GM12872 (cell line): ENCODE data around the gene MCCC1.

ENCODE experiments used
- CTCF ChIP-seq: IDR thresholded peaks from 3 replicates; pipeline ENCODE4 v1.5.1; 2011; ENCODE audit warnings: low read depth, mild to moderate bottlenecking, low read length, moderate library complexity; ENCODE audit not compliant: insufficient read depth

The MCCC1 gene

DNA sequence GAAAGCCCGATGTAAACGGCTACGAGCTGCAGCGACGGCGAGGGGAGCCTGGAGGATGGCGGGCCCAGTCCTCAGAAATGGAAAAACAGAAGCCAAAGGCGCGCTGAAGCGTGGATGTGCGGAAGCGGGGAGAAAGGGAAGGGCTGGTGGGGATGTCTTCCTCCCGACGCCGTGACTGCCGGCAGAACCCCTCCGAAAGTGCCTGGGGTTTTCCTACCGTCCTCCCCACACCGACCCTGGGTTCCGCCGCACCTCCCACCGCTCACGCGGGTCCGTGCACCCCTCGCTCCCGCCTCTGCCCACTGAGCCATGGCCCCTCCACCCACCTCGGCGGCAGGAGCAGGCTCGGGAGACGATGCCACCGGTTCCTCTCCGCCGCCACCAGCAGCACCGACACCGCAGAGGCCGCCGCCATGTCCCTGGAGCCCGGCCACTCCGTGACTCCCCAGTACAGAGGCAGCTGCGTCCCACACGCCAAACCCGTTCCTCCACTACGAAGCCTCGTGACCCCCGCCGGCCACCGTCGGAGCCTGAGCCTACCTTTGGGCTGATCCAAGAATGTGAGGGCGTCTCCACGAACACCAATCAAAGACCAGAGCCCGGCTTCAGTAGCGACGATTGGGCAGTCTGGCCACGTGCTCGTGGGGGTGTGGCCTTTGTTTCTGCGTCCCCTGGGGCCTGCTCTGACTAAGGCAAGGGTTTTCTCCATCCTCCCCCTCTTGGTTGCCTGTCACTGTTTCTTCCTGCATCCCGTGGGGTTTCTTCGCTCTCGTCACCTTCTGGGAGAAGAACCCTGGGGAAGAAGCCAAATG is at the start of gene MCCC1:
Gene MCCC1 (minus strand): TSS at position 471 of the 812 bp plus-strand sequence. CDS start 56 bp downstream, at position 415.
- no peak for TF ChIP-seq CTCF

DNA sequence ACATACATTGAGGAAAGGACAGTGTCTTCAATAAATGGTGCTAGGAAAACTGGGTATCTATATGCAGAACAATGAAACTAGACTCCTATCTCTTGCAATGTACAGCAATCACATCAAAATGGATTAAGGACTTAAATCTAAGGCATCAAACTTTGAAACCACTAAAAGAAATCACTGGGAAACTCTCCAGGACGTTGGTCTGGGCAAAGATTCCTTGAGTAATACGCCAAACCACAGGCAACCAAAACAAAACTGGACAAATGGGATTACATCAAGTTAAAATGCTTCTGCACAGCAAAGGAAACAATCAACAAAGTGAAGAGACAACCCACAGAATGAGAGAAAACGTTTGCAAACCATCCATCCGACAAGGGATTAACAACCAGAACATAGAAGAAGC is 48.8 kb upstream of the MCCC1 start:
- TF ChIP-seq CTCF, result no peak

DNA sequence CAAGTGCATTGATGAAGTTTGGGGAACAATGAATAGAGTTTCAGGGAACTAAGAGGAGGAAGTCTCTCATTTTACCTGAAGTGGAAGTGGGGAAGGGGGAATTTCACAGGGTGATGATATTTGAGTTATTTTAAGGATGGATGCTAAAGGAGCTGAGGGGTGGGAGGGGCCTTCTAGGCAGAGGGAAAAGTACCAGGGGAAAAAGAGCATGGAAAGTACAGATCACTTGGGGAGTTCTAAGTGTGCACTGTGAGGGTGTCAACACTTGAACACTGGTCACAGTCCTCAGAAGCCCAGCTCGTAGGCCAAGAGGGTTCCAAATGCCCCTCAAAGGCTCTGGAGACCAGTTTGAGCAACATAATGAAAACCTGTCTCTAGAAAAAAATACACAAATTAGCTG is 45.1 kb upstream of the MCCC1 start:
- no peak for TF ChIP-seq CTCF

GRCh38 chr3:183142199-183142598 is 42.9 kb upstream of the MCCC1 start:
- TF ChIP-seq CTCF, result no peak

GRCh38 chr3:183134844-183135243 is 35.5 kb upstream of the MCCC1 start:
- no peak for TF ChIP-seq CTCF

- no peak for TF ChIP-seq CTCF
Observed at GRCh38 chr3:183132409-183132808, 33.1 kb upstream of the MCCC1 start.

GRCh38 chr3:183131735-183132134 is 32.4 kb upstream of the MCCC1 start:
- no peak for TF ChIP-seq CTCF
